ENCODE data around the gene GNG7. TPM values are rescaled to one million over a fixed set of nuclear protein-coding genes. Genes with fewer than 3 reads are reported as not detected.
"Not testable (repeated sequence)": the region's sequence is repeated elsewhere in the genome, so short reads cannot be mapped to it uniquely, and the experiment has no call there.

Gene GNG7
- total and polyA plus RNA-seq, 10 of the 15 experiments (the other 5 are each of a cell fraction or from before 2014, with no cell fraction given): 1.9 to 13.6 (median 6.5) TPM

DNA sequence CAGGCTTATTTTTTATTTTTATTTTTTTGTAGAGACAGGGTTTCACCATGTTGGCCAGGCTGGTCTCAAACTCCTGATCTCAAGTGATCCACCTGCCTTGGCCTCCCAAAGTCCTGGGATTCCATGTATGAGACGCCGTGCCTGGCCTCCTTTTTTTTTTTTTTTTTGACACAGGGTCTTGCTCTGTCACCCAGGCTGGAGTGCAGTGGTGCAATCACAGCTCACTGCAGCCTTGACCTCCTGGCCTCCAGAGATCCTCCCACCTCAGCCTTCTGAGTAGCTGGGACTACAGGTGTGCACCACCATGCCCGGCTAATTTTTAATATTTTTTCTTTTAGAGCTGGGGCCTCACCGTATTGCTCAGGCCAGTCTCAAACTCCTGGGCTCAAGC, 159.4 kb downstream of the GNG7 start:
- DNase-seq (ENCODE audit: low read depth, low spot score); H2AFZ ChIP-seq (ENCODE audit: control insufficient read depth, low read depth, low read length); FAIRE-seq; H4K20me1 ChIP-seq (ENCODE audit: control insufficient read depth, insufficient read depth); intact Hi-C loops (cut with micrococcal nuclease; ENCODE audit: unreplicated experiment); in situ Hi-C loops (cut with MboI); H3K36me3 ChIP-seq (ENCODE audit: control insufficient read depth in 2 of 2, insufficient read depth in 2 of 2, low read length in 1 of 2); H3K79me2 ChIP-seq (ENCODE audit: control insufficient read depth, insufficient read depth, low read length); H3K27me3 ChIP-seq (replicated peaks in 1 of 2; ENCODE audit: control insufficient read depth in 2 of 2, insufficient read depth in 2 of 2, low read length in 1 of 2); BruUV-seq (replicated peaks); H3K9me3 ChIP-seq (replicated peaks; ENCODE audit: control insufficient read depth, insufficient read depth, low read length): not testable (repeated sequence)
- ATAC-seq: peak; percentile 6
- ChIA-PET RAD21 (ENCODE audit: unreplicated experiment) (interaction anchor here (0.7 to 4.3 kb wide), 13 partner anchors 9 to 94 kb away, joined by 3 to 41 read pairs (median 9); partner anchors contain the start of gene GADD45B), CTCF (interaction anchor here (0.7 to 2.3 kb wide), 10 partner anchors 9 to 93 kb away, joined by 3 to 12 read pairs (median 4); partner anchors contain the start of gene GADD45B), POLR2A (interaction anchor here (0.5 to 2.7 kb wide), 11 partner anchors 9 to 558 kb away, joined by 3 to 28 read pairs (median 5); partner anchors contain the start of gene GADD45B), SMC1A (ENCODE audit: uncharacterized antibody, unreplicated experiment) (interaction anchor here (0.6 to 4.0 kb wide), 10 partner anchors 9 to 305 kb away, joined by 3 to 22 read pairs (median 6); partner anchors contain the start of gene GADD45B)
- Histone ChIP-seq H3K4me1 (ENCODE audit: control insufficient read depth, insufficient read depth, low read length) (peaks cover 35% of the 10 kb centered on the region), H3K4me2 (ENCODE audit: control insufficient read depth, insufficient read depth) (peak overlapping the region; percentile 75), H3K9ac (ENCODE audit: control insufficient read depth, insufficient read depth, low read length) (peak overlapping the region; percentile 53; the same call in 1 of the 2 replicates), H3K27ac (ENCODE audit: control insufficient read depth, insufficient read depth) (peak overlapping the region; percentile 64), H3K4me3 (peak overlapping the region; percentile 53)
- 2% methylated on average over 4 of the region's 4 CpGs for WGBS (ENCODE audit: insufficient coverage, insufficient replicate concordance, low lambda C conversion rate, missing lambda C conversion rate)

DNA sequence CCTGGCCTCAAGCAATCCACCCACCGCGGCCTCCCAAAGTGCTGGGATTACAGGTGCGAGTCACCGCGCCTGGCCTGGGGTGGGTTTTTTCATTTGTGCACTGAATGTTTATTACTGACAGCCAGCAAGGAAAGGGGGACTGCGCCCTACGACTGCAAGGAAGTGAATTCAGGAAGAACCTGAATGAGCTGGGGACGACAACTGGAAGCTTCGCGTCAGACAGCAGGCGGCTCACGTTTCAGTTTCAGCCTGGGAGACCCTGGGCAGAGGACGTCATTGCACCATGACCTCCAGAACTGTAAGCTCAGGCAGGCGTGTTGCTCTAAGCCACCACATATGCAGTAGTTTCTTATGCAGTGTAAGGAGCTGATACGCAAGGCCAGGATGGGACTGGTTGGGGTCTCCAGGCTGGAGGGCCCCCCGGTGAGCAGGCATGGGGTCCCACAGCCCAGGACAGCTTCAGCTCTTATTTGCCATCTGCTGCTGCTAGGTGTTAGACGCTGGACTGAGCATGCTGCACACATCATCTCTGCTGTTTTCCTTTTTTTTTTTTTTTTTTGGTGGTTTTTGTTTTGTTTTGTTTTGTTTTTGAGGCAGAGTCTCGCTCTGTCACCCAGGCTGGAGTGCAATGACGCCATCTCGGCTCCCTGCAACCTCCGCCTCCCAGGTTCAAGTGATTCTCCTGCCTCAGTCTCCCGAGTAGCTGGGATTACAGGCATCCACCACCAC, 160.0 kb downstream of the GNG7 start:
- DNase-seq (ENCODE audit: low read depth, low spot score) (no peak), FAIRE-seq (no peak), ATAC-seq (no peak)
- intact Hi-C loops (cut with micrococcal nuclease; ENCODE audit: unreplicated experiment): no loop called here
- Histone ChIP-seq H3K27ac (ENCODE audit: control insufficient read depth, insufficient read depth) (no peak overlapping the region), H4K20me1 (ENCODE audit: control insufficient read depth, insufficient read depth) (no peaks in the 10 kb centered on the region), H3K4me1 (ENCODE audit: control insufficient read depth, insufficient read depth, low read length) (peaks cover 35% of the 10 kb centered on the region), H3K4me3 (no peak overlapping the region), H3K9ac (ENCODE audit: control insufficient read depth, insufficient read depth, low read length) (no peak overlapping the region), H3K79me2 (ENCODE audit: control insufficient read depth, insufficient read depth, low read length) (no peaks in the 10 kb centered on the region; the same call in 1 of the 2 replicates), H3K36me3 (ENCODE audit: control insufficient read depth in 2 of 2, insufficient read depth in 2 of 2, low read length in 1 of 2) (no peaks in the 10 kb centered on the region; a peak in 1 of 4 replicates), H2AFZ (ENCODE audit: control insufficient read depth, low read depth, low read length) (no peak overlapping the region), H3K27me3 (replicated peaks in 1 of 2; ENCODE audit: control insufficient read depth in 2 of 2, insufficient read depth in 2 of 2, low read length in 1 of 2) (no peaks in the 10 kb centered on the region), H3K9me3 (replicated peaks; ENCODE audit: control insufficient read depth, insufficient read depth, low read length) (no peaks in the 10 kb centered on the region), H3K4me2 (ENCODE audit: control insufficient read depth, insufficient read depth) (no peak overlapping the region)
- SMC1A ChIA-PET (ENCODE audit: uncharacterized antibody, unreplicated experiment): interaction anchor here (1.3 to 4.0 kb wide), 4 partner anchors 9 to 52 kb away, joined by 3 to 22 read pairs (median 12); no protein-coding TSS in a partner anchor
- no peak for TF ChIP-seq MEF2B (IDR thresholded peaks at IDR 0.05; ENCODE audit: partially characterized antibody, poor library complexity, severe bottlenecking)
- no peak for TF ChIP-seq CHD2 (IDR thresholded peaks at IDR 0.05; ENCODE audit: borderline replicate concordance, low read depth, low read length)
- 0 out of 2 replicates have a peak, but pooled peaks have one; percentile 55 for TF ChIP-seq CREB1 (IDR thresholded peaks at IDR 0.05; ENCODE audit: low read depth)
- peak; percentile 15; the same call in 1 of the 2 replicates for TF ChIP-seq EED (IDR thresholded peaks at IDR 0.05; ENCODE audit: low read depth)
- RAD21 ChIA-PET (ENCODE audit: unreplicated experiment): interaction anchor here (0.7 to 4.3 kb wide), 10 partner anchors 9 to 299 kb away, joined by 3 to 41 read pairs (median 7); partner anchors contain the start of genes GADD45B and ZNF555
- BruUV-seq (replicated peaks): no TSS peak
- POLR2A ChIA-PET: interaction anchor here (0.5 to 2.7 kb wide), 7 partner anchors 8 to 558 kb away, joined by 3 to 28 read pairs (median 9); partner anchors contain the start of gene GADD45B
- CTCF ChIA-PET: interaction anchor here (0.7 to 2.3 kb wide), 7 partner anchors 9 to 94 kb away, joined by 3 to 12 read pairs (median 5); no protein-coding TSS in a partner anchor
- in situ Hi-C loops (cut with MboI): no loop called here
- 72% methylated on average over 22 of the region's 22 CpGs for WGBS (ENCODE audit: insufficient coverage, insufficient replicate concordance, low lambda C conversion rate, missing lambda C conversion rate)

All from GM12878 (cell line).